Measurements from ENCODE around the gene MCAT.

The MCAT gene

DNA sequence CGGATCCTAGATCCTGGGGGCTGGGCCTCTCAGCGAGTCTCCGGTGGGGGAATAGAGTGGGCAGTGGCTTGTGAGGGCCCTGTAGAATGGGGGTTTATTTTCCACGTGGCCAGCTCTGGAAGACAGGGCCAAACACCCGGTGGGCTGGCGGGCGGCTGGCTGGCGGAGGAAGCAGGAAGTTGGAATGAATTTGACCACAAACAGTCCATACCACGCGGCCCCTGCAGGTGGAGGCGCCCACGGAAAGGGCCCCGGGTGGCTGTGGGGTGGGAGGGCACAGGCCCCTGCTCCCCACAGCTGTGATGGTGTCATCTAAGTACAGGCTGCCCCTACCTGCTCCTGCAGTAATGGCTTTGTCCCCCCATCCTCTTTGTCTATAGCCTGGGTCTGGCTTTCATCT is 15.1 kb downstream of the MCAT start:
- Histone ChIP-seq H3K27me3 (replicated peaks; ENCODE audit: insufficient read depth, low read length) (no peaks in the 10 kb centered on the region), H4K20me1 (ENCODE audit: insufficient read depth, low read length) (no peaks in the 10 kb centered on the region), H3F3A (ENCODE audit: insufficient read depth, low read length) (peaks cover 7% of the 10 kb centered on the region; the same call in 1 of the 2 replicates), H3K36me3 (replicated peaks; ENCODE audit: insufficient read depth, low read length) (no peaks in the 10 kb centered on the region), H3K4me3 (ENCODE audit: low read length) (no peak overlapping the region), H3K9me3 (replicated peaks; ENCODE audit: insufficient read depth, low read length) (no peaks in the 10 kb centered on the region), H3K27ac (ENCODE audit: low read length) (no peak overlapping the region), H3K79me2 (ENCODE audit: low read length) (no peaks in the 10 kb centered on the region), H3K9me2 (replicated peaks; ENCODE audit: insufficient read depth, low read length) (no peaks in the 10 kb centered on the region), H3K9ac (ENCODE audit: low read length) (no peak overlapping the region), H3K4me1 (ENCODE audit: low read length) (peaks cover 18% of the 10 kb centered on the region), H3K4me2 (ENCODE audit: low read depth, low read length) (no peak overlapping the region), H2AFZ (ENCODE audit: low read length) (no peak overlapping the region)
- no peak for DNase-seq
- TF ChIP-seq EZH2 (optimal IDR thresholded peaks at IDR 0.05; ENCODE audit: low read depth, low read length): no peak
- TF ChIP-seq, protein P1, sequence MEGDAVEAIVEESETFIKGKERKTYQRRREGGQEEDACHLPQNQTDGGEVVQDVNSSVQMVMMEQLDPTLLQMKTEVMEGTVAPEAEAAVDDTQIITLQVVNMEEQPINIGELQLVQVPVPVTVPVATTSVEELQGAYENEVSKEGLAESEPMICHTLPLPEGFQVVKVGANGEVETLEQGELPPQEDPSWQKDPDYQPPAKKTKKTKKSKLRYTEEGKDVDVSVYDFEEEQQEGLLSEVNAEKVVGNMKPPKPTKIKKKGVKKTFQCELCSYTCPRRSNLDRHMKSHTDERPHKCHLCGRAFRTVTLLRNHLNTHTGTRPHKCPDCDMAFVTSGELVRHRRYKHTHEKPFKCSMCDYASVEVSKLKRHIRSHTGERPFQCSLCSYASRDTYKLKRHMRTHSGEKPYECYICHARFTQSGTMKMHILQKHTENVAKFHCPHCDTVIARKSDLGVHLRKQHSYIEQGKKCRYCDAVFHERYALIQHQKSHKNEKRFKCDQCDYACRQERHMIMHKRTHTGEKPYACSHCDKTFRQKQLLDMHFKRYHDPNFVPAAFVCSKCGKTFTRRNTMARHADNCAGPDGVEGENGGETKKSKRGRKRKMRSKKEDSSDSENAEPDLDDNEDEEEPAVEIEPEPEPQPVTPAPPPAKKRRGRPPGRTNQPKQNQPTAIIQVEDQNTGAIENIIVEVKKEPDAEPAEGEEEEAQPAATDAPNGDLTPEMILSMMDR (IDR thresholded peaks at IDR 0.05; ENCODE audit: low read length): no peak
- no peak for TF ChIP-seq EZH2phosphoT487 (IDR thresholded peaks at IDR 0.05; ENCODE audit: low read length)

DNA sequence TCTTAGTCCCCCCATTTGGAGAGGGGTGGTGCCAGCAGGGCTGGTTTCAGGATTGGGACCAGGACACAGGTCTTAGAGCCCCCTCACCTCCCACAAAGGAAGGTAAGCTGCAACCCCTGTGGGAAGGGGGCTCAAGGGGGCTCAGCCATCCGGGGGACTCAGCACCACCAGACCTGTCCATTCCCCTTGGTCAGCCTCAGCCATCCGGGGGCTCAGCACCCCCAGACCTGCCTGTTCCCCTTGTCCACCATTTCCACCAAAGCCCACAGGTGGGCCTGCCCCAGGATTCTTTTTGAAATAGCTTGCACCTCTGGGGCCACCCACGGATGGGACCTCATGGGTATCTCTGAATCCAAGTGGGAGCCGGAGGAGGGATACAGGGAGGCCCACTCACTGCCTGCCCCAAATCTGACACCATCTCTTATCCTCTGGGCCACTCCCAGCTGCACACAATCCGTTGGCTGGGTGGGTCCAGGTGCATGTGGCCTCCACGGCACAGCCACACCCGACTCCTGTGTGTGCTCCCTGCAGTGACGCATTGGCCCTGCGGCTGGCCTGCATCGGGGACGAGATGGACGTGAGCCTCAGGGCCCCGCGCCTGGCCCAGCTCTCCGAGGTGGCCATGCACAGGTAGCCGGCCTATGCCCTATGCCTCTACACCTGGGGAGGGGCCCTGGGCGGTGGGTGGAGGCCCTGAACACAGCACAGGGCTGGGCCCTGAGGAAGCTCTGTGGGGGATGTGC is 15.9 kb downstream of the MCAT start:
- no peaks in the 10 kb centered on the region for H3K9me2 ChIP-seq (replicated peaks; ENCODE audit: insufficient read depth, low read length)
- H3F3A ChIP-seq (ENCODE audit: insufficient read depth, low read length): peaks cover 7% of the 10 kb centered on the region; the same call in 1 of the 2 replicates
- TF ChIP-seq EZH2 (optimal IDR thresholded peaks at IDR 0.05; ENCODE audit: low read depth, low read length) (no peak), EZH2phosphoT487 (IDR thresholded peaks at IDR 0.05; ENCODE audit: low read length) (no peak)
- no peaks in the 10 kb centered on the region for H3K27me3 ChIP-seq (replicated peaks; ENCODE audit: insufficient read depth, low read length)
- H3K9ac ChIP-seq (ENCODE audit: low read length): no peak overlapping the region
- H3K27ac ChIP-seq (ENCODE audit: low read length): no peak overlapping the region
- no peaks in the 10 kb centered on the region for H4K20me1 ChIP-seq (ENCODE audit: insufficient read depth, low read length)
- peaks cover 18% of the 10 kb centered on the region for H3K4me1 ChIP-seq (ENCODE audit: low read length)
- no peaks in the 10 kb centered on the region for H3K79me2 ChIP-seq (ENCODE audit: low read length)
- no peak for DNase-seq
- H3K36me3 ChIP-seq (replicated peaks; ENCODE audit: insufficient read depth, low read length): no peaks in the 10 kb centered on the region
- H3K4me3 ChIP-seq (ENCODE audit: low read length): no peak overlapping the region
- no peak overlapping the region for H3K4me2 ChIP-seq (ENCODE audit: low read depth, low read length)
- no peak overlapping the region for H2AFZ ChIP-seq (ENCODE audit: low read length)
- no peaks in the 10 kb centered on the region for H3K9me3 ChIP-seq (replicated peaks; ENCODE audit: insufficient read depth, low read length)

DNA sequence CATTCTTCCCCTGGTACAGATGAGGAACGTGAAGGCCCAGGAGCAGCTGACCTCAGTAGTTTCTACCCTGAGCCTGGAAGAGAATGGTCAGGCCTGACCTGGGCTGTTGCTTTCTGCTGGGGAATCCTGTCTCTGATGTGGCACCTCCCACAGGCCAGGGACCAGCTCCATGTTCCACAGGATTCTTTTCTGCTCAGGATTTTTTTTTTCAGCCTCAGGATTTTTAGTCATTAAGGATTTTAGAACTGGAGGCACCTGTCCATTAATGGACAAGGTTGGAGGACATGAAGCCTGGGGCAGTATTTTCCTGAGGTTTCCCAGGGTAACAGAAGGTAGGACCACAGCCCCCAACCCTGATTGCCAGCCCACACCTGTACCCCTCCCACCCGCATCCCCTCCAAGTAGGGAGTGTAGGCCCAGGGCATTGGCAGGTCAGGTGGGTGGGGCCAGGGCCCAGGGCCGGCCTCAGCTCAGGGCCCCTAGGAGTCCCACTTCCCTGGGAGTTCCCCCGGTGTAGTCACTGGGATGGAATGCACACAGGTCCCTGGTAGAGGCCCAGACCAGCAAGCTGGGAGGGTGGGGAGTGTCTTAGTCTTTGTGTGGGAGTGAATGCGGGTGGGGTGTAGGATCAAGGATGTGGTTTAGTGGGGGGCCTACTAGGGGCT is 16.6 kb downstream of the MCAT start:
- peaks cover 18% of the 10 kb centered on the region for H3K4me1 ChIP-seq (ENCODE audit: low read length)
- H3K79me2 ChIP-seq (ENCODE audit: low read length): no peaks in the 10 kb centered on the region
- peaks cover 7% of the 10 kb centered on the region; the same call in 1 of the 2 replicates for H3F3A ChIP-seq (ENCODE audit: insufficient read depth, low read length)
- H3K27me3 ChIP-seq (replicated peaks; ENCODE audit: insufficient read depth, low read length): no peaks in the 10 kb centered on the region
- H3K4me3 ChIP-seq (ENCODE audit: low read length): no peak overlapping the region
- H3K9me2 ChIP-seq (replicated peaks; ENCODE audit: insufficient read depth, low read length): no peaks in the 10 kb centered on the region
- TF ChIP-seq, protein P1 (IDR thresholded peaks at IDR 0.05; ENCODE audit: low read length): no peak
- DNase-seq: no peak
- no peak overlapping the region for H2AFZ ChIP-seq (ENCODE audit: low read length)
- no peak overlapping the region for H3K4me2 ChIP-seq (ENCODE audit: low read depth, low read length)
- no peaks in the 10 kb centered on the region for H3K9me3 ChIP-seq (replicated peaks; ENCODE audit: insufficient read depth, low read length)
- H3K27ac ChIP-seq (ENCODE audit: low read length): no peak overlapping the region
- no peaks in the 10 kb centered on the region for H4K20me1 ChIP-seq (ENCODE audit: insufficient read depth, low read length)
- no peaks in the 10 kb centered on the region for H3K36me3 ChIP-seq (replicated peaks; ENCODE audit: insufficient read depth, low read length)
- no peak overlapping the region for H3K9ac ChIP-seq (ENCODE audit: low read length)

Data from MM.1S (cell line).